Smooth muscle cell (in vitro differentiated cells): ENCODE data around the gene NUDT8. TPM values are rescaled to one million over a fixed set of nuclear protein-coding genes. Genes with fewer than 3 reads are reported as not detected.
A peak's percentile ranks its signal among the peaks of the same experiment; 100 is the strongest.

Experiments used
- DNase-seq: peaks from one replicate; lab custom pipeline; 2025; ENCODE audit not compliant: unreplicated experiment; lab: John Stamatoyannopoulos, UW
- H2AFZ ChIP-seq: fragments of 200-600 bp; sonication (generic); 2 replicates; pipeline ENCODE4 v1.6.0; 2016; ENCODE audit warnings: antibody characterized with exemption, low read depth, mild to moderate bottlenecking
- H3F3A ChIP-seq: fragments of 200-600 bp; sonication (generic); 2 replicates; pipeline ENCODE4 v1.6.0; 2017; ENCODE audit warnings: antibody characterized with exemption, low read depth
- H3K27ac ChIP-seq: fragments of 200-600 bp; sonication (generic); 2 replicates; pipeline ENCODE4 v1.5.1; 2016; ENCODE audit warnings: low read depth, mild to moderate bottlenecking
- H3K27me3 ChIP-seq: fragments of 200-600 bp; sonication (generic); 2 replicates; pipeline ENCODE4 v1.6.1; 2016; ENCODE audit warnings: low read depth, mild to moderate bottlenecking
- H3K36me3 ChIP-seq: fragments of 200-600 bp; sonication (generic); 2 replicates; pipeline ENCODE4 v1.5.1; 2016; ENCODE audit warnings: low read depth
- H3K4me1 ChIP-seq: fragments of 200-600 bp; sonication (generic); 2 replicates; pipeline ENCODE4 v1.5.1; 2016; ENCODE audit warnings: low read depth
- H3K4me2 ChIP-seq: fragments of 200-600 bp; sonication (generic); 2 replicates; pipeline ENCODE4 v1.6.0; 2016; ENCODE audit warnings: mild to moderate bottlenecking
- H3K4me3 ChIP-seq: fragments of 200-600 bp; sonication (generic); 2 replicates; pipeline ENCODE4 v1.5.1; 2016; ENCODE audit warnings: mild to moderate bottlenecking
- H3K79me2 ChIP-seq: fragments of 200-600 bp; sonication (generic); 2 replicates; pipeline ENCODE4 v1.6.0; 2016; ENCODE audit warnings: low read depth, mild to moderate bottlenecking
- H3K9ac ChIP-seq: fragments of 200-600 bp; sonication (generic); 2 replicates; pipeline ENCODE4 v1.6.0; 2016; ENCODE audit warnings: low read depth
- H3K9me3 ChIP-seq: fragments of 200-600 bp; sonication (generic); replicated peaks from 2 replicates; pipeline ENCODE4 v1.5.1; 2016; ENCODE audit warnings: low read depth
- H4K20me1 ChIP-seq: fragments of 200-600 bp; sonication (generic); 2 replicates; pipeline ENCODE4 v1.6.0; 2016; ENCODE audit warnings: low read depth
- CTCF ChIP-seq: fragments of 200-600 bp; sonication (generic); IDR thresholded peaks from 2 replicates; pipeline ENCODE4 v1.5.1; 2017; ENCODE audit warnings: borderline replicate concordance, mild to moderate bottlenecking, antibody characterized with exemption; ENCODE audit not compliant: insufficient read depth, poor library complexity, severe bottlenecking
- WGBS: methylation state at CpG from one replicate; pipeline ENCODE4 v1.1.7; 2016; ENCODE audit warnings: low lambda C conversion rate; 5-methylcytosine and 5-hydroxymethylcytosine counted together
- polyA plus RNA-seq: library from polyadenylated mRNA; unstranded; fragments of >200 nt; fragmentation: Nextera tagmentation; extraction: Ambion mirVana; gene quantifications from 2 replicates; pipeline ENCODE4 v1.2.1, GENCODE V29; 2016
- total RNA-seq: library from RNA; depleted of rRNA; stranded (reverse); fragments of >200 nt; gene quantifications from 2 replicates; pipeline ENCODE4 v1.2.3, GENCODE V29; 2014

The NUDT8 gene
- 0.67 and 9.2 TPM in 2 replicates for total RNA-seq
- 15.6 and 17.6 TPM in 2 replicates for polyA plus RNA-seq

- DNase-seq = peak; percentile 65
- H4K20me1 ChIP-seq = no peaks in the 10 kb centered on the region
- no peaks in the 10 kb centered on the region for H3K27me3 ChIP-seq
- H3K79me2 ChIP-seq = no peaks in the 10 kb centered on the region
- no peaks in the 10 kb centered on the region for H3K36me3 ChIP-seq
- H3K9ac ChIP-seq = peak within 1 kb of the TSS; percentile 57
- no peaks in the 10 kb centered on the region for H3F3A ChIP-seq
- peak within 1 kb of the TSS; percentile 73 for H2AFZ ChIP-seq
- no peaks in the 10 kb centered on the region for H3K4me1 ChIP-seq
- H3K4me2 ChIP-seq = peak within 1 kb of the TSS; percentile 94
- peak; percentile 85 for TF ChIP-seq CTCF
- no peaks in the 10 kb centered on the region for H3K9me3 ChIP-seq
- WGBS = under 1% methylated on average over 86 of the region's 102 CpGs
- peak within 1 kb of the TSS; percentile 72 for H3K4me3 ChIP-seq
- peak within 1 kb of the TSS; percentile 5 for H3K27ac ChIP-seq
Measured at GRCh38 chr11:67629386-67630227, at the start of gene NUDT8. NUDT8 (minus strand) TSS chr11:67629937; CDS start chr11:67629911, 26 bp downstream.

- no peaks in the 10 kb centered on the region for H3K79me2 ChIP-seq
- DNase-seq = no peak
- TF ChIP-seq CTCF = no peak
- H3K27ac ChIP-seq = peak overlapping the region; percentile 19
- WGBS = 94% methylated on average over 12 of the region's 12 CpGs
- no peaks in the 10 kb centered on the region for H3K9me3 ChIP-seq
- H2AFZ ChIP-seq = no peak overlapping the region
- H3K27me3 ChIP-seq = no peaks in the 10 kb centered on the region
- H3K4me3 ChIP-seq = no peak overlapping the region
- no peaks in the 10 kb centered on the region for H3F3A ChIP-seq
- no peak overlapping the region for H3K9ac ChIP-seq
- no peaks in the 10 kb centered on the region for H3K36me3 ChIP-seq
- H4K20me1 ChIP-seq = no peaks in the 10 kb centered on the region
- no peaks in the 10 kb centered on the region for H3K4me1 ChIP-seq
- H3K4me2 ChIP-seq = no peak overlapping the region
Measured at GRCh38 chr11:67675058-67675747, 45.5 kb upstream of the NUDT8 start.

- 70% methylated on average over 7 of the region's 8 CpGs for WGBS
- no peak within 1 kb of the TSS for H3K4me3 ChIP-seq
- no peak within 1 kb of the TSS for H2AFZ ChIP-seq
- no peak for TF ChIP-seq CTCF
- no peak within 1 kb of the TSS for H3K9ac ChIP-seq
- DNase-seq = no peak
- no peaks in the 10 kb centered on the region for H3K27me3 ChIP-seq
- H3K4me2 ChIP-seq = peak within 1 kb of the TSS; percentile 33
- H3K4me1 ChIP-seq = no peaks in the 10 kb centered on the region
- no peaks in the 10 kb centered on the region for H3K79me2 ChIP-seq
- H3K36me3 ChIP-seq = no peaks in the 10 kb centered on the region
- H3K9me3 ChIP-seq = no peaks in the 10 kb centered on the region
- H3F3A ChIP-seq = no peaks in the 10 kb centered on the region
- H3K27ac ChIP-seq = peak within 1 kb of the TSS; percentile 19
- H4K20me1 ChIP-seq = no peaks in the 10 kb centered on the region
Measured at GRCh38 chr11:67674442-67674871, 44.7 kb upstream of the NUDT8 start, which contains the start of gene ALDH3B2. ALDH3B2 (minus strand) TSS chr11:67674623; CDS start chr11:67666935, 7,688 bp downstream.
